Measurements from ENCODE around the gene CLK4. TPM values are rescaled to one million over a fixed set of nuclear protein-coding genes. Genes with fewer than 3 reads are reported as not detected.

Gene CLK4
- total RNA-seq, 1 donor from 2014 or later, result 19.9 TPM

GRCh38 chr5:178671602-178672144 is 44.8 kb upstream of the CLK4 start:
- Mint-ChIP-seq H3K27me3 (ENCODE audit: unreplicated experiment) (peaks cover 6% of the 10 kb centered on the region), H3K27ac (ENCODE audit: unreplicated experiment) (no peak overlapping the region), H3K9me3 (ENCODE audit: unreplicated experiment) (peaks cover 8% of the 10 kb centered on the region), H3K36me3 (ENCODE audit: low read depth, unreplicated experiment) (no peaks in the 10 kb centered on the region), H3K4me1 (ENCODE audit: unreplicated experiment) (no peaks in the 10 kb centered on the region), H3K4me3 (ENCODE audit: unreplicated experiment) (no peak overlapping the region)
- no peak for DNase-seq (ENCODE audit: low spot score)
- no peak for TF ChIP-seq CTCF (IDR thresholded peaks at IDR 0.05; ENCODE audit: unreplicated experiment)

GRCh38 chr5:178670351-178670885 is 43.6 kb upstream of the CLK4 start:
- Mint-ChIP-seq H3K9me3 (ENCODE audit: unreplicated experiment) (peaks cover 8% of the 10 kb centered on the region), H3K36me3 (ENCODE audit: low read depth, unreplicated experiment) (no peaks in the 10 kb centered on the region), H3K27ac (ENCODE audit: unreplicated experiment) (no peak overlapping the region), H3K4me1 (ENCODE audit: unreplicated experiment) (no peaks in the 10 kb centered on the region), H3K27me3 (ENCODE audit: unreplicated experiment) (peaks cover 6% of the 10 kb centered on the region), H3K4me3 (ENCODE audit: unreplicated experiment) (no peak overlapping the region)
- no peak for TF ChIP-seq CTCF (IDR thresholded peaks at IDR 0.05; ENCODE audit: unreplicated experiment)
- DNase-seq (ENCODE audit: low spot score), result no peak

- H3K27ac Mint-ChIP-seq (ENCODE audit: unreplicated experiment), result no peak overlapping the region
- no peaks in the 10 kb centered on the region for H3K36me3 Mint-ChIP-seq (ENCODE audit: low read depth, unreplicated experiment)
- TF ChIP-seq CTCF (IDR thresholded peaks at IDR 0.05; ENCODE audit: unreplicated experiment), result no peak
- peaks cover 13% of the 10 kb centered on the region for H3K9me3 Mint-ChIP-seq (ENCODE audit: unreplicated experiment)
- H3K27me3 Mint-ChIP-seq (ENCODE audit: unreplicated experiment), result peaks cover 11% of the 10 kb centered on the region
- H3K4me1 Mint-ChIP-seq (ENCODE audit: unreplicated experiment), result no peaks in the 10 kb centered on the region
- no peak for DNase-seq (ENCODE audit: low spot score)
- H3K4me3 Mint-ChIP-seq (ENCODE audit: unreplicated experiment), result no peak overlapping the region
Observed at GRCh38 chr5:178668579-178668978, 41.7 kb upstream of the CLK4 start.

DNA sequence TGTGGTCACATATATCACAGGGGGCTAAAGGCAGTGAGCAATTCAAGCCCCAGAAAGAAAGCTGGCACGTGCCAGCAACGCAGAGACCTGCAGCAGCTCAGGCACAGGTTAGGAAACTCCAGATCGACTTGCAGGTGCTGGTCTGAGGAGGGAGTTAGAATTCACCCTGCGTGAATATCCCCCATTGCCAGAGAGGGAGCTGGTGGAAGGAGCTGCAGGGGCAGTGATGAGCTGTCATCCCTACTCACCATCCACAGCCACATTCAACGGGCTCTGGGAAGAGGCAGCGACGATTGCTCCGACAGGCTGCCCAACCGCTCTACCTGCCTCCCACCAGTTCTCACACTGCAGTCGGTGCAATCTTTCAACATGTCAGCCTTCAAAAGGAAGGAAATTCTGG is 40.8 kb upstream of the CLK4 start:
- H3K9me3 Mint-ChIP-seq (ENCODE audit: unreplicated experiment), result peaks cover 13% of the 10 kb centered on the region
- no peak overlapping the region for H3K27ac Mint-ChIP-seq (ENCODE audit: unreplicated experiment)
- H3K4me1 Mint-ChIP-seq (ENCODE audit: unreplicated experiment), result no peaks in the 10 kb centered on the region
- H3K27me3 Mint-ChIP-seq (ENCODE audit: unreplicated experiment), result peaks cover 10% of the 10 kb centered on the region
- no peaks in the 10 kb centered on the region for H3K36me3 Mint-ChIP-seq (ENCODE audit: low read depth, unreplicated experiment)
- TF ChIP-seq CTCF (IDR thresholded peaks at IDR 0.05; ENCODE audit: unreplicated experiment), result no peak
- no peak for DNase-seq (ENCODE audit: low spot score)
- no peak overlapping the region for H3K4me3 Mint-ChIP-seq (ENCODE audit: unreplicated experiment)

DNA sequence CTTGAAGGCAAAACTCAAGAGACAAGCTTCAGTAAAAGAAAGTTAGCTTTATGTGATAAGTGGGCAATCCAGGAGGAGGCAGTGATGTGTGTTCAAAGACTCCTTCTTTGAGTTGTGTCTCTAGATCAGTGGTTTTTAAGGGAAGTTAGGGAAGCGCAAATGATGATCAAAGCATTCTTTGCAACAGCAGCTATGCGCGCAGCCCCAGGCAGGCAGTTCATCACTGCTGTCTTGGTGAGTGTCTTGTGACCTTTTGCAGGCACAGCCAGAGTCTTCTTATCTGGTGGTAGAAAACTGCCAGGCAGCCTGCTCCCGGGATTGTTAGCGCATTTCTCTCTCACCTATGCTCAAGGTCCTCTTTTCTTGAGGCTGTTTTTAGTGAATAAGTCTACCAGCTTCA is 40.3 kb upstream of the CLK4 start:
- H3K36me3 Mint-ChIP-seq (ENCODE audit: low read depth, unreplicated experiment), result no peaks in the 10 kb centered on the region
- H3K27me3 Mint-ChIP-seq (ENCODE audit: unreplicated experiment), result peaks cover 10% of the 10 kb centered on the region
- peaks cover 13% of the 10 kb centered on the region for H3K9me3 Mint-ChIP-seq (ENCODE audit: unreplicated experiment)
- H3K27ac Mint-ChIP-seq (ENCODE audit: unreplicated experiment), result no peak overlapping the region
- no peaks in the 10 kb centered on the region for H3K4me1 Mint-ChIP-seq (ENCODE audit: unreplicated experiment)
- DNase-seq (ENCODE audit: low spot score), result no peak
- no peak for TF ChIP-seq CTCF (IDR thresholded peaks at IDR 0.05; ENCODE audit: unreplicated experiment)
- H3K4me3 Mint-ChIP-seq (ENCODE audit: unreplicated experiment), result no peak overlapping the region

All from endothelial cell (in vitro differentiated cells).